H1 (cell line): ENCODE measurements around the gene GABRB2. TPM values are rescaled to one million over a fixed set of nuclear protein-coding genes. Genes with fewer than 3 reads are reported as not detected.

ENCODE experiments used
- BACH1 ChIP-seq: IDR thresholded peaks from 2 replicates; pipeline ENCODE4 v1.6.1; 2012; ENCODE audit warnings: low read length, improper control_type of control experiment
- CHD1 ChIP-seq: IDR thresholded peaks from 2 replicates; pipeline ENCODE4 v1.6.1; 2012; ENCODE audit warnings: low read depth, low read length, improper control_type of control experiment
- GTF2F1 ChIP-seq: IDR thresholded peaks from 2 replicates; pipeline ENCODE4 v1.6.1; 2012; ENCODE audit warnings: low read depth, low read length, improper control_type of control experiment, borderline replicate concordance
- RXRA ChIP-seq: IDR thresholded peaks from 2 replicates; pipeline ENCODE4 v1.6.1; 2011; ENCODE audit warnings: low read depth, mild to moderate bottlenecking, low read length, moderate library complexity; ENCODE audit not compliant: insufficient read depth
- SP4 ChIP-seq: IDR thresholded peaks from 2 replicates; pipeline ENCODE4 v1.6.1; 2012; ENCODE audit warnings: low read length, inconsistent platforms
- TAF1 ChIP-seq: IDR thresholded peaks from 2 replicates; pipeline ENCODE4 v1.6.1; 2011; ENCODE audit warnings: mild to moderate bottlenecking, low read depth, low read length
- YY1 ChIP-seq: IDR thresholded peaks from 2 replicates; pipeline ENCODE4 v1.6.1; 2011; ENCODE audit warnings: low read depth, mild to moderate bottlenecking, low read length
- polyA plus RNA-seq, 7 experiments: library from polyadenylated mRNA; depleted of rRNA in 3 of 7; stranded (reverse) in 5 of 7; unstranded in 2 of 7; fragments of >200 nt in 5 of 7; fragments of 200-250 nt in 2 of 7; gene quantifications; 1 replicate in 5 of 7; 2 replicates in 1 of 7; 4 replicates in 1 of 7; pipeline versions ENCODE4 v1.2.1 to v1.2.3, GENCODE V29; 2011 to 2013; ENCODE audit warnings: missing spikeins in 2 of 7, mixed read lengths in 2 of 7
- total RNA-seq: library from RNA; stranded (reverse); fragmentation: NEBNext Ultra II Directional; extraction: Animal tissue kit (Norgen Biotek cat#: 25700); gene quantifications from 2 replicates; pipeline ENCODE4 v1.2.1, GENCODE V29; 2021

The GABRB2 gene
- total and polyA plus RNA-seq, 2 of the 8 experiments (the other 6 are each of a cell fraction or from before 2014, with no cell fraction given) = 0.54 to 1.9 TPM

DNA sequence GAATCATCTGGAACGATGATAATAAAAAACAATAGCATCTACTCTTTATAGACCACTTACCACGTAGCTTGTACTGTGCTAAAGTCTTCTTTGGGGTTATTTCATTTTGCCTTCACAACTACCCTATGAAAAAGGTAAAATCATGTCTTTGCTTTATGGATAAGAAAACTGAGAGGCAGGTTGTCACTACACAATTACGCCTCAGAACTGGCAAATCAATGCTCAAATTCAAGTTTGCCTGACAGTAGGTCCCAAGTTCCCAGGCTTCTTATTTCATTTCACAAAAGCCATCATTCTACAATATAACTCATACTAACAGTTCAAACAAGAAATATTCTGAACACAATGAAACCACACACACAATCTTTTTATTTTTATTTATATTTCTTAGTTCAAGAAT is 258.5 kb downstream of the GABRB2 start (continued):
- TF ChIP-seq SP4 = no peak
- no peak for TF ChIP-seq YY1
- TF ChIP-seq CHD1 = no peak
- TF ChIP-seq BACH1 = no peak
- no peak for TF ChIP-seq TAF1
- no peak for TF ChIP-seq RXRA
- no peak for TF ChIP-seq GTF2F1
